Measurements from ENCODE around the gene IGFL4. TPM values are rescaled to one million over a fixed set of nuclear protein-coding genes. Genes with fewer than 3 reads are reported as not detected.

The IGFL4 gene
- total RNA-seq, 2 donors from 2014 or later: not detected

DNA sequence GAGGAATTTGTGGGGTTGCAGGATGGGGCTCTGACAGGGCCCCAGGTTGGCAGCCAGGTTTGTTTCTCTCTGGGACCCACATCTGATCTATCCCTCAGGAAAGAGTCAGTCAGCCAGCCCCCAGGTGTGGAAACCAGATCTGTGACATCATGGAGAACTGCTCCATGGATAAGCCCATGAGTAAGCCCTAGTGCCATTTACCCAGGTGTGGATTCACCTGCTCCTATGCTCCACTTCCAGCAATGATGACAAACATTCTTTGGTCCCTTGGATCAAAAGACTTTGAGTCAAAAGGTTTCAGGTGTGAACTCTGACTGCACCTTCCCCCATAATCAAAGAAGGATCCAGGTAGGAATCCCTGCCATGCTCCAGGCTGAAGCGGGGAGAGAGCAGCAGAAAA, 26.9 kb upstream of the IGFL4 start:
- intact Hi-C loops (cut with DNase I): no loop called here
- no peak for DNase-seq (ENCODE audit: low spot score)

DNA sequence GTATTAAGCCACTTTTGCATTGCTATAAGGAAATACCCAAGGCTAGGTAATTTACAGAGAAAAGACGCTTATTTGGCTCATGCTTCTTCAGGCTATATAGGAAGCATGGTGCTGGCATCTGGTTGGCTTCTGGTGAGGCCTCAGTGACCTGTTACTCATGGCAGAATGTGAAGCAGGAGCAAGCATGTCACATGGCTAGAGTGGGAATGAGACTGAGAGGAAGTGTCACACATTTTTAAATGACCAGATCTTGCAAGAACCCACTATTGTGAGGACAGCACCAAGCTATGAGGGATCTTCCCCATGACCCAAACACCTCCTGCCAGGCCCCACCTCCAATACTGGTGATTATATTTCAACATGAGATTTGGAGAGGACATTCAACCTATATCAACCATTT, 25.7 kb upstream of the IGFL4 start:
- intact Hi-C loops (cut with DNase I): no loop called here
- DNase-seq (ENCODE audit: low spot score): no peak

DNA sequence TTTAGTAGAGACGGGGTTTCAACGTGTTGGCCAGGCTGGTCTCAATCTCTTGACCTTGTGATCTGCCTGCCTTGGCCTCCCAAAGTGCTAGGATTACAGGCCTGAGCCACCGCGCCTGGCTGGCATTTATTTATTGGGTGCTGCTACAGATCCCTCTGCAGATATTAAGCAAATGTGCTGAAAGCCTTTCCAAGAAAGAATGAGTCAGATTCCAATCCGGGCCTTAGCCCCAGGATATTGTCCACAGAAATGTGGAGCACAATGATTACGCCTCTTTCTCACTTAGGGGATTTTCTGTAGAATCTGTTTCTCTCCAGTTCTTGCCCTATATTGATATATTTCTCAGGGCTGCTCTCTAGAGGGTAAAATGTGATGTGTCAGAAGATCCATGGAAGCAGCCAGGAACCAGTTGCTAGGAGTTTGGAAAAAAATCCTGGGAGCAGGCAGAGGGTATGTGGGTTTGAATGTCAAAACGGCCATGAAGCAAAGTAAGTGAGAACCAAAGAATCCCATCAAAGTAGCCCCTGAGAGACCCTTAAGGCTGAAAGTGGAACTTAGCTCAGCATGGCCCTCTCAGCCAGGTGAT, 24.8 kb upstream of the IGFL4 start:
- no peak for DNase-seq (ENCODE audit: low spot score)
- intact Hi-C loops (cut with DNase I): no loop called here

- no peak for DNase-seq (ENCODE audit: low spot score)
- intact Hi-C loops (cut with DNase I): no loop called here
Measured at GRCh38 chr19:46063201-46063600, 22.4 kb upstream of the IGFL4 start.

- intact Hi-C loops (cut with DNase I): no loop called here
- no peak for DNase-seq (ENCODE audit: low spot score)
Measured at GRCh38 chr19:46060012-46060411, 19.2 kb upstream of the IGFL4 start.

GRCh38 chr19:46058778-46059177, 18.0 kb upstream of the IGFL4 start:
- DNase-seq (ENCODE audit: low spot score): no peak
- intact Hi-C loops (cut with DNase I): no loop called here

DNA sequence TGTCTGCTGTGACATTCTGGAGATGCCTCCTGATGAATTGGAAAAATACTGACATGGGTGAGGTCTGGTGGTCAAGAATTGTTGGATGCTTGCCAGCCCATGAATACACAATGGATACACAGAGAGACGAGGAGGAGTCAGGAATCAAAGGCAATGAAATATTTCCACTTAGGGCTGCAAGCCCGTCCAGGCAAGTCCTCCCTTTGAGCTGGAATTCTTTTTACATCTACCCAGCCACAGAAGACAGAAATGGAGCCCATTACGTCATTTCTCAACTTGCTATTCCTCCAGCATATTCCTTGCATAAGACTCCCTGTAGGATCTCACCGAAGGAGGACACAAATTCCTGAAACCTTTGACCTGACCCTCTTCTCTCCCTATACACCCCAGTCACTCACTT, 15.7 kb upstream of the IGFL4 start:
- no peak for DNase-seq (ENCODE audit: low spot score)
- intact Hi-C loops (cut with DNase I): no loop called here

DNA sequence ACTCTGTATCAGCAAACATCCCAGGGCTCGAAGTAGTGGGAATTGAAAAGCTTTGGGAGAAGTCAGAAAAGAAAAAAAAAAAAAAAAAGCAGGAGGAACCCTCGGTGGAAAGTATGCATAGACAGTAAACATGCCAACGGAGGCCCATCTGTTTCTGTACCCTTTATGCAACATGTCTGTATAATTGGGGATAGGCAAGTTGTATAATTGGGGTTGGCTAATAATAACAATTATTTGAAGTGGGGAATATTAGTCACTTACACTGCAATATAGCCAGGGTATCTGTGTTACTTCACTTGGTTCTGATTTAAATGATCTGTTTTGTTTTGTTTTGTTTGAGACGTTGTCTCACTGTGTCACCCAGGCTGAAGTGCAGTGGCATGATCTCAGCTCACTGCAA, 12.1 kb upstream of the IGFL4 start:
- intact Hi-C loops (cut with DNase I): no loop called here
- no peak for DNase-seq (ENCODE audit: low spot score)

- no peak for DNase-seq (ENCODE audit: low spot score)
- intact Hi-C loops (cut with DNase I): no loop called here
Measured at GRCh38 chr19:46049597-46049996, 8.8 kb upstream of the IGFL4 start.

GRCh38 chr19:46043519-46043918, 2.7 kb upstream of the IGFL4 start:
- DNase-seq (ENCODE audit: low spot score): no peak
- intact Hi-C loops (cut with DNase I): loop anchor here in 1 of 2 donors (5.0 kb wide), 1 partner anchor 704 kb away; the partner anchor contains the start of genes FKRP and STRN4

GRCh38 chr19:46042252-46042883, 1.6 kb upstream of the IGFL4 start:
- DNase-seq (ENCODE audit: low spot score): no peak
- intact Hi-C loops (cut with DNase I): loop anchor here in 1 of 2 donors (5.0 kb wide), 1 partner anchor 705 kb away; the partner anchor contains the start of genes FKRP and STRN4

DNA sequence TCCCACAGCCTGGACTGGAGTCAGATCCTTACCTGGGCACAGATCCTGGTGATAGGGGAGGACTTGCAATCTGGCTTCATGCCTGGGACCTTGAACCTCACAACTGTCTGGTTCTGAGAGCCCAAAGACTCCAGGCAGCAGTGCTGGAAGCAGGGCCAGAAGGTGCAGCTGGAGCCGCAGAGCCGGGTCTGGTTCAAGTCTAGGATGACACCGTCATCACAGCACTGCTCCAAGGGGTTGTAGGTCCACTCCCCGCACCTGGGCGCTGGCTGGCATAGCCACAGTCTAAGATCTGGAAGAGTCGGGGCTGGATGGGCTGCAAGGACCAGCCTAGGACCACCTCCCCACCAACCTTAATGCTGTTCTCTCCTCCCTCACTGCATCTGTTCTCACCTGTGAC, 677 bp downstream of the IGFL4 start:
- intact Hi-C loops (cut with DNase I): loop anchor here in 1 of 2 donors (5.0 kb wide), 1 partner anchor 707 kb away; the partner anchor contains the start of genes FKRP and STRN4
- peak; percentile 47 for DNase-seq (ENCODE audit: low spot score)

DNA sequence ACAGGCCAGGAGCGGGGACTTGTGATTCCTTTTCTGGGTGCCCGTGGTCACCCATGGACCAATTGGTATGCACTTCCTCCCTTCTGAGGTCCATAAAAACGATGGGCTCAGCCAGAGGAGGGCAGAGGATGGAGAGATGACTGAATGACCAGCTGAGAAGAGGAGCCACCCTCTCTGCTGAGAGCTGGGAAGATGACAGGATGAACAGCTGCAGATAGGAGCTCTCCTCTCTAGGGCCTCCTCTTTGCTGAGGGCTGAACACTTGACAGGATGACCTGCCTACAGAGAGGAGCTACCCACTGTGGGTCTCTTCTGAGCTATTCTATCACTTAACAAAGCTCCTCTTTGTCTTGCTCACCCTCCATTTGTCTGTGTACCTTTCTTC, 4.1 kb downstream of the IGFL4 start:
- DNase-seq (ENCODE audit: low spot score): no peak
- intact Hi-C loops (cut with DNase I): no loop called here

GRCh38 chr19:46035986-46036743, 4.6 kb downstream of the IGFL4 start:
- DNase-seq (ENCODE audit: low spot score): peak; percentile 66
- intact Hi-C loops (cut with DNase I): no loop called here

DNA sequence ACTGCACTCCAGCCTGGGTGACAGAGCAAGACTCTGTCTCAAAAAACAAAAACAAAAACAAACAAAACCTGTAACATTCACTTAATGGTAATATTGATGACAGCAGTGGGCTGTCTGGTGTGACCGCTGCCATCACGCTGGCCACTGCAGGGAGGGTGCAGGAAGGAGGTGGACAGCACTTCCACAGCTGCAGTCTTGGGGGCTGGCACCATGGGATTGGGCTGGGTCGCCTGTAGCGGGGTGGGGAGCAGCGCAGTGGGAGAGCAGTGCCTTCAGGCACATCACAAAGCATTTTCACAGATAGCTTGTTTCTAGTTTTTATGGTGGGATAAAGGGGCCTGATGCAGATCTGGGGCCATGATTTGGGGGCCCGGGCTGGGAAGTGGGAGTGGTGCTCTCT, 5.3 kb downstream of the IGFL4 start:
- DNase-seq (ENCODE audit: low spot score): no peak

DNA sequence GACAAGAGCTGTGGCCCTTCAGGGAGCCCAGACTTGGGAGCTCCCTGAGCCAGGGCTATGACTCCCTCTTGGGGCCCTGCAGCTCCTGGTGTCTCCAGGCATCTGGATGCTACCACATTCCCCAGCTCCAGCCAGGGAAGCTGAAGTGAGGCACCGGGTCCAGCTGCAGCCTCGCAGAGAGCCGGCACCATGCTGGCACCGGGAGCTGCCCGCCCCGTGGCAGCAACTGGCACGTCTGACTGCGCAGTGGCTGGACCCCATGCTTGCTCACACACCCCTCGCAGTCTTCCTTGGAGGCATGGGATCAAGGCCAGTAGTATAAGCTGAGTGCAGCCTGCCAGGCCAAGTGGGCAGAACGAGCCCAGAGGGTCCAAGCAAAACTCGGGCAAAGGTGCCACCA, 7.4 kb downstream of the IGFL4 start:
- DNase-seq (ENCODE audit: low spot score): peak; percentile 36
- intact Hi-C loops (cut with DNase I): no loop called here

More for the DNA sequence above, 5.3 kb downstream of the IGFL4 start:
- intact Hi-C loops (cut with DNase I): no loop called here

GRCh38 chr19:46032597-46033025, 8.2 kb downstream of the IGFL4 start:
- DNase-seq (ENCODE audit: low spot score): no peak
- intact Hi-C loops (cut with DNase I): no loop called here

- intact Hi-C loops (cut with DNase I): no loop called here
Measured at GRCh38 chr19:46031781-46032596, 8.8 kb downstream of the IGFL4 start.

DNA sequence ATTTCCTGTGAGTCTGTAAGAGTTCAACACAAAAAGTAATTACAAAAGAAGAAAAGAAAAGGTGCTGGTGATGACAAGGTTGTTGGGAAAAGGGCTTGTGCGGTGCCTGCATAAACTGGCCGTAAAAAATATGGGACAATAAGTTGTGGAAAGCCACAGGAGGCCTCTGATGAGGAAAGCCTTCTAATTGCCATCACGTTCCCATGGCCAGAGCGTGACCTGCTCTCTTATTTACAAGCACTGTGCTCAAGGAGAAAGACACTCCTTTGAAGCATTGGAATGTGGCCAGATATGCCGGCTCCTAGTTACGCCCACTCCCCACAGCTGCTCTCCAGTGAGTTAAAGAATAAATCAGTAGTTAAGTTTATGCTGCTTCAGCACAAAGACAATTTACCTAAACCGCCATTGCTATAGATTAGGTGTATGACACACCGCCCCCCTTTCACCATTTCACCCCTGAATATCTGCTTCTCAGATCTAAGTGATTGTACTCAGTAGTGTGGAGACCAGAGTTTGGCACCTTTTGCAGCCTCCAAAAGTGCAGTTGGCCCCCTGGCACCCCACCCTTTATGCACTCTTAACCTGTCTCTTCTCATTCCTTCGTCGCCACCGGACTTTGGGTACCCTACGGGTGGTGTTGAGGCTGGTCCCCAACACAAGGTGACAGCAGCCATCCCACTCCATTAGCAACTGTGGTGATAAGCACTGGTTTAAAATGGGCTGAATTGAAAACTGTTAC, 9.8 kb downstream of the IGFL4 start:
- intact Hi-C loops (cut with DNase I): no loop called here
- peak; percentile 31 for DNase-seq (ENCODE audit: low spot score)

More at GRCh38 chr19:46031781-46032596, 8.8 kb downstream of the IGFL4 start:
- peak; percentile 66 for DNase-seq (ENCODE audit: low spot score)

Measured in posterior vena cava (tissue), 2 donors.